GM12873 (cell line): ENCODE results near the gene CDK19.

Source experiments
- CTCF ChIP-seq: IDR thresholded peaks from 2 replicates; pipeline ENCODE4 v1.5.1; 2012; ENCODE audit warnings: low read depth, mild to moderate bottlenecking, moderate library complexity, low read length, control low read depth; ENCODE audit not compliant: insufficient read depth; ENCODE audit errors: missing control alignments

Gene CDK19

DNA sequence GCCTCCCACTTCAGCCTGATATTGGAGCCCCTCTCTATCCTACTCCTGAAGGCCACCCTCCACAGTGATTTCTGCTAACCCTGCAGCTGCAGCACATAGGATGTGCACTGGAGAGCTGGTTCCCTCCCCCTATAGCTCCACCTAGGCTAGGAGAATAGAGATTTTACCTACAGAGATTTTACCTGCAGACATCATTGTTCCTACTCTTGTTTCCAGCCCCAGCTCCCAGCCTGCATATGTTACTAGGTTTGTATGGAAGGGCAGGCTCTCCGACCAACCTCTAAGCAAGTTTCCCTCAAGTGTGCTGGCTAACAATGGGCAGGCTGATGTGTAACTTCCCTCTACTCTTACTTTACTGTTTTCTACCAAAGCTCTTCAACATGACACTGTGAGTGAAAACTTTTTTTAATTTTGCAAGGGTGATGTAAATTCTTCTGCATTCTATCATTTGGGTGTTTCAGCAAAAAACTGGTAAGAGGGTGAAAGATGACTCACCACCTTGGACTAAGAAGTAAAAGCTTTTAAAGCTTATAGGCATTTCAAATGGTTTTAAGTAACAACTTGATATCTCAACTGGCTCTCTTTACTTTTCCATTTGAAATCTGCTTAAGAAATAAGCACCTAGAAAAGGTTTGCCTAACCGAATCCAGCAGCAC, 106.8 kb downstream of the CDK19 start:
- TF ChIP-seq CTCF, result no peak

- no peak for TF ChIP-seq CTCF
These were observed 109.7 kb downstream of the CDK19 start for GRCh38 chr6:110705543-110705942.

GRCh38 chr6:110703906-110704594, 111.2 kb downstream of the CDK19 start:
- no peak for TF ChIP-seq CTCF

GRCh38 chr6:110703010-110703905, 112.0 kb downstream of the CDK19 start:
- TF ChIP-seq CTCF, result no peak

DNA sequence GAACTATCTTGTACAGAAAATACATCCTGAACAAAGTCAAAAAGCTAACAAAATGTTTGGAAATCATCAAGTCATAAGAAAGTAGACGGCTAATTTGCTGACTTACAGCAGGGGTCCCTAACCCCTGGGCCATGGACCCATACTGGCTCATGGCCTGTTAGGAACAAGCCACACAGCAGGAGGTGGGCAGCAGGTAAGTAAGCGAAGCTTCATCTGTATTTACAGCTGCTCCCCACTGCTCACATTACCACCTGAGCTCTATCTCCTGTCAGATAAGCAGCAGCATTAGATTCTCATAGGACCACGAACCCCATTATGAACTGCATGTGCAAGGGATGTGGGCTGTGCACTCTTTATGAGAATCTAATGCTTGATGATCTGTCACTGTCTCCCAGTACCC, 115.5 kb downstream of the CDK19 start:
- no peak for TF ChIP-seq CTCF

- no peak for TF ChIP-seq CTCF
These were observed 121.3 kb downstream of the CDK19 start for GRCh38 chr6:110693994-110694393.

DNA sequence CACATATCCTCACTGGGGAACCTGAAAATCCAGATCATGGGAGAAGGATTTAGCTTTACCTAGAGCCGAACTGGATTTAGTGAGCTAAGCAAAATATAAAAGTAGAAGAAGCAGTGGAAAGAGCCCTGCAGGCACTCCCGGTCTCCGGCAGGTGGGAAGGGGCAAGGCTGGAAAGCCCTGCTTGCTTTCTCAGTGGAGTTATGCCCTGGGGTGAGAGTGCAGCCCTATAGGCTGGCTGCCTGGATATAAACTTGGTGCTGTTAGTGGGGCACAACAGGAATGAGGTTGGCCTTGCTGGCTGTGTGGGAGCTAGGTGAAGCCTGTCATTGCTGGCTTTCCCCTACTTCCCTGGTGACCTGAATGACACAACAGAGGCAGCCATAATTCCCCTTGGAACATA, 122.0 kb downstream of the CDK19 start:
- TF ChIP-seq CTCF, result no peak
